Lower leg skin (tissue), 4 donors: ENCODE results near the gene ERICH6B. TPM values are rescaled to one million over a fixed set of nuclear protein-coding genes. Genes with fewer than 3 reads are reported as not detected.
"Not testable (repeated sequence)": the region's sequence is repeated elsewhere in the genome, so short reads cannot be mapped to it uniquely, and the experiment has no call there.

Experiments
- DNase-seq, 2 donors: peaks; one replicate each; pipeline ENCODE4 v3.0.0-alpha.2; 2019; ENCODE audit warnings: low spot score in 2 of 2
- H3K4me3 ChIP-seq: fragments of 200-600 bp; sonication (generic); 2 replicates; pipeline ENCODE4 v1.5.1; 2017; ENCODE audit warnings: mild to moderate bottlenecking, low read depth; ENCODE audit not compliant: poor library complexity, severe bottlenecking
- CTCF ChIP-seq, 3 donors: fragments of 450-650 bp; IDR thresholded peaks; one replicate each; pipeline ENCODE4 v1.5.1; 2016; ENCODE audit warnings: antibody characterized with exemption in 3 of 3, mild to moderate bottlenecking in 3 of 3, moderate library complexity in 2 of 3
- POLR2A ChIP-seq, 2 donors: fragments of 450-650 bp; IDR thresholded peaks; one replicate each; pipeline ENCODE4 v1.6.1; 2016 to 2017; ENCODE audit warnings: antibody characterized with exemption in 2 of 2, mild to moderate bottlenecking in 1 of 2, moderate library complexity in 1 of 2
- WGBS, 2 donors: methylation state at CpG; one replicate each; pipeline ENCODE4 v1.1.5; 2018; 5-methylcytosine and 5-hydroxymethylcytosine counted together
- intact Hi-C: fragments of 100-400 bp; cut with DNase I; formaldehyde crosslinking; loops from one replicate; pipeline ENCODE4 v1.15.0; 2023; ENCODE audit warnings: low total_unique reads
- total RNA-seq, 4 donors: library from RNA; depleted of rRNA; stranded (reverse); fragments of >200 nt; gene quantifications; one replicate each; pipeline ENCODE4 v1.1.0, GENCODE V29; 2016

The ERICH6B gene
- total RNA-seq, result not detected

DNA sequence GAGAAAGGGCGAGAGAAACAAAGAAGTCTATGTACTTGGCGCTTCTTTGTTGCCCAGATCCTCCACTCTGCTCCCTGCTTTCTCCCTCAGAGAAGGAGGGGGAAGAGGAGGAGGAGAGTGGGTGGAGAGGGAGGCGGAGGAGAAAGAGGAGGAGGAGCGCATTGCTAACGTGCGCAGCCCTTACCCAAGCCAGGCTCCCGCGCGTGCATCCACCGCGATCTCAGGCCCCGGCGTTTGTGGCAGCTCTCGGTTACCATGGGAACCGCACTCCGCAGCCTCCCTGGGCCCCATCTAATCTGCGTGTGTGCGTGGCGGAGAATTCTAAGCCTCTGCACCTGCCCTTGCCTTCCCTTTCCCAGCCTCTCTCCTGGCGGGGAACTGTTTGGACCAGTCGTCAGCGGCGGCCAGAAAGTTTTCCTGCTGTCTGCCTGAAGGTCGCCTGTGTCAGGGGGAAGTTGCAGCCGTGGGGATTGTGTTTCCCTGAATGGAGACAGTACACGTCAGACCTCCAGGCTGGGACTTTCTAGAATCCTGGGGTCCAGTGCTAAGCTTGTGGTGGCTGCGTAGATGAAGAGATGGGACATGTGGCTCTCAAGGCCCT lies at the start of gene ERICH6B:
TSS of gene ERICH6B (minus strand) at position 239 of the 601 bp plus-strand sequence. CDS start 18,734 bp downstream, outside the sequence.
- no peak within 1 kb of the TSS for H3K4me3 ChIP-seq
- WGBS, 2 donors, result 7% methylated on average over 27 of the region's 27 CpGs
- no peak for TF ChIP-seq POLR2A (IDR thresholded peaks at IDR 0.05)
- TF ChIP-seq CTCF (IDR thresholded peaks at IDR 0.05), result no peak
- intact Hi-C loops, result no loop called here
- no peak for DNase-seq

DNA sequence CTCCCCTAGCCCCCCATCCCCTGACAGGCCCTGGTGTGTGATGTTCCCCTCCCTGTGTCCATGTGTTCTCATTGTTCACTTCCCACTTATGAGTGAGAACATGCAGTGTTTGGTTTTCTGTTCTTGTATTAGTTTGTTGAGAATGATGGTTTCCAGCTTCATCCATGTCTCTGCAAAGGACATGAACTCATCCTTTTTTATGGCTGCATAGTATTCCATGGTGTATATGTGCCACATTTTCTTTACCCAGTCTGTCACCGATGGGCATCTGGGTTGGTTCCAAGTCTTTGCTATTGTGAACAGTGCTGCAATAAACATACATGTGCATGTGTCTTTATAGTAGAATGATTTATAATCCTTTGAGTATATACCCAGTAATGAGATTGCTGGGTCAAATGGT lies 47.4 kb upstream of the ERICH6B start:
- intact Hi-C loops, H3K4me3 ChIP-seq, DNase-seq: not testable (repeated sequence)
- WGBS, 2 donors, result 86 to 94% methylated on average over 1 of the region's 1 CpG

GRCh38 chr13:45662162-45662561 lies 46.6 kb upstream of the ERICH6B start:
- H3K4me3 ChIP-seq, result no peak overlapping the region
- TF ChIP-seq CTCF (IDR thresholded peaks at IDR 0.05) (no peak), POLR2A (IDR thresholded peaks at IDR 0.05) (no peak)
- WGBS, 2 donors, result 46 to 64% methylated on average over 1 of the region's 1 CpG
- intact Hi-C loops, result no loop called here
- no peak for DNase-seq

DNA sequence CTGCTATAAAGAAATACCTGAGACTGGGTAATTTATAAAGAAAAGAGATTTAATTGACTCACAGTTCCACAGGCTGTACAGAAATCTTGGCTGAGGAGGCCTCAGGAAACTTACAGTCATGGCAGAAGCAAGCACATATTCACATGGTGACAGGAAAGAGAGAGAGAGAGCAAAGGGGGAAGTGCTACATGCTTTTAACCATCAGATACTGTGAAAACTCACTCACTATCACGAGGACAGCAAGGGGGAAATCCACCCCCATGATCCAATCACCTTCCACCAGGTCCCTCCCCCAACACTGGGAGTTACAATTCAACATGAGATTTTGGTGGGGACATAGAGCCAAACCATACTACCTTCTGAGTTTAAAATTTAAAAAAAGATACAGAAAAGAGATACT lies 44.9 kb upstream of the ERICH6B start:
- DNase-seq, H3K4me3 ChIP-seq, intact Hi-C loops: not testable (repeated sequence)
- 39 to 55% methylated on average over 1 of the region's 1 CpG for WGBS, 2 donors

DNA sequence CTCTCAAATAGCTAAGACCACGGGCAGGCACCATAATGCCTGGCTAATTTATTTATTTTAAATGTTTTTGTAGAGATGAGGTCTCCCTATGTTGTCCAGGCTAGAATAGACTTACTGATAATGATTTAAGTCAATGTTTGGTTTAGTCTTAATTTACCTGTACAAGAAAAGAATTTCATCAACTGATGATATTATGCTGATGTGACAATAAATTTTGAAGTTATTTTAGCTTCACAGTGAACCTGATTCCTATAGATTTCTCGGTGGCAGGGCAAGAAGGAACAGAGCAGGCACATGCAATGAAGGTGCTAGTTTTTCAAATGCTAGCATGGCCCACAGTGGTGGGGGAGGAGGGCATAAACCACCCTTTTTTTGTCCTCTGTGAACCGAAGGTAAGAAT lies 44.0 kb upstream of the ERICH6B start:
- no peak overlapping the region for H3K4me3 ChIP-seq
- no peak for DNase-seq
- TF ChIP-seq CTCF (IDR thresholded peaks at IDR 0.05) (no peak), POLR2A (IDR thresholded peaks at IDR 0.05) (no peak)
- 78 to 84% methylated on average over 3 of the region's 3 CpGs for WGBS, 2 donors
- intact Hi-C loops, result no loop called here

- no peak for DNase-seq
- 60 to 63% methylated on average over 5 of the region's 5 CpGs for WGBS, 2 donors
- TF ChIP-seq CTCF (IDR thresholded peaks at IDR 0.05), result no peak
- no peak for TF ChIP-seq POLR2A (IDR thresholded peaks at IDR 0.05)
- no peak overlapping the region for H3K4me3 ChIP-seq
- intact Hi-C loops, result no loop called here
Observed at GRCh38 chr13:45658586-45659235, 43.2 kb upstream of the ERICH6B start.
